ENCODE measurements around the gene MAPK4.

The MAPK4 gene

GRCh38 chr18:50653402-50654093 is 93.7 kb downstream of the MAPK4 start:
- DNase-seq (ENCODE audit: low read depth, low spot score) = no peak

- no peak for DNase-seq (ENCODE audit: low read depth, low spot score)
Observed at GRCh38 chr18:50654211-50654610, 94.3 kb downstream of the MAPK4 start.

- DNase-seq (ENCODE audit: low read depth, low spot score) = no peak
Observed at GRCh38 chr18:50654658-50655550, 95.0 kb downstream of the MAPK4 start.

GRCh38 chr18:50656396-50656795 is 96.5 kb downstream of the MAPK4 start:
- no peak for DNase-seq (ENCODE audit: low read depth, low spot score)

- DNase-seq (ENCODE audit: low read depth, low spot score) = no peak
Observed at GRCh38 chr18:50656841-50657470, 97.1 kb downstream of the MAPK4 start.

- DNase-seq (ENCODE audit: low read depth, low spot score) = no peak
Observed at GRCh38 chr18:50658601-50659000, 98.7 kb downstream of the MAPK4 start.

GRCh38 chr18:50659091-50660003 is 99.5 kb downstream of the MAPK4 start:
- no peak for DNase-seq (ENCODE audit: low read depth, low spot score)

- DNase-seq (ENCODE audit: low read depth, low spot score) = no peak
Observed at GRCh38 chr18:50661013-50661412, 101.1 kb downstream of the MAPK4 start.

- no peak for DNase-seq (ENCODE audit: low read depth, low spot score)
Observed at GRCh38 chr18:50662177-50662576, 102.3 kb downstream of the MAPK4 start.

- no peak for DNase-seq (ENCODE audit: low read depth, low spot score)
Observed at GRCh38 chr18:50662775-50663383, 103.0 kb downstream of the MAPK4 start.

GRCh38 chr18:50663626-50664441 is 103.9 kb downstream of the MAPK4 start:
- no peak for DNase-seq (ENCODE audit: low read depth, low spot score)

GRCh38 chr18:50665015-50665414 is 105.1 kb downstream of the MAPK4 start:
- no peak for DNase-seq (ENCODE audit: low read depth, low spot score)

- no peak for DNase-seq (ENCODE audit: low read depth, low spot score)
Observed at GRCh38 chr18:50665519-50665918, 105.6 kb downstream of the MAPK4 start.

GRCh38 chr18:50666536-50666935 is 106.6 kb downstream of the MAPK4 start:
- no peak for DNase-seq (ENCODE audit: low read depth, low spot score)

GRCh38 chr18:50671376-50671775 is 111.5 kb downstream of the MAPK4 start:
- no peak for DNase-seq (ENCODE audit: low read depth, low spot score)

GRCh38 chr18:50674307-50674980 is 114.6 kb downstream of the MAPK4 start:
- no peak for DNase-seq (ENCODE audit: low read depth, low spot score)

- DNase-seq (ENCODE audit: low read depth, low spot score) = no peak
Observed at GRCh38 chr18:50675043-50675442, 115.2 kb downstream of the MAPK4 start.

- DNase-seq (ENCODE audit: low read depth, low spot score) = no peak
Observed at GRCh38 chr18:50678651-50679050, 118.8 kb downstream of the MAPK4 start.

- no peak for DNase-seq (ENCODE audit: low read depth, low spot score)
Observed at GRCh38 chr18:50679056-50679455, 119.2 kb downstream of the MAPK4 start.

GRCh38 chr18:50679656-50680055 is 119.8 kb downstream of the MAPK4 start:
- no peak for DNase-seq (ENCODE audit: low read depth, low spot score)

Data from smooth muscle cell of the brain vasculature (primary cell).